Measurements from ENCODE around the gene ZNF135.
A peak's percentile ranks its signal among the peaks of the same experiment; 100 is the strongest.

DNA sequence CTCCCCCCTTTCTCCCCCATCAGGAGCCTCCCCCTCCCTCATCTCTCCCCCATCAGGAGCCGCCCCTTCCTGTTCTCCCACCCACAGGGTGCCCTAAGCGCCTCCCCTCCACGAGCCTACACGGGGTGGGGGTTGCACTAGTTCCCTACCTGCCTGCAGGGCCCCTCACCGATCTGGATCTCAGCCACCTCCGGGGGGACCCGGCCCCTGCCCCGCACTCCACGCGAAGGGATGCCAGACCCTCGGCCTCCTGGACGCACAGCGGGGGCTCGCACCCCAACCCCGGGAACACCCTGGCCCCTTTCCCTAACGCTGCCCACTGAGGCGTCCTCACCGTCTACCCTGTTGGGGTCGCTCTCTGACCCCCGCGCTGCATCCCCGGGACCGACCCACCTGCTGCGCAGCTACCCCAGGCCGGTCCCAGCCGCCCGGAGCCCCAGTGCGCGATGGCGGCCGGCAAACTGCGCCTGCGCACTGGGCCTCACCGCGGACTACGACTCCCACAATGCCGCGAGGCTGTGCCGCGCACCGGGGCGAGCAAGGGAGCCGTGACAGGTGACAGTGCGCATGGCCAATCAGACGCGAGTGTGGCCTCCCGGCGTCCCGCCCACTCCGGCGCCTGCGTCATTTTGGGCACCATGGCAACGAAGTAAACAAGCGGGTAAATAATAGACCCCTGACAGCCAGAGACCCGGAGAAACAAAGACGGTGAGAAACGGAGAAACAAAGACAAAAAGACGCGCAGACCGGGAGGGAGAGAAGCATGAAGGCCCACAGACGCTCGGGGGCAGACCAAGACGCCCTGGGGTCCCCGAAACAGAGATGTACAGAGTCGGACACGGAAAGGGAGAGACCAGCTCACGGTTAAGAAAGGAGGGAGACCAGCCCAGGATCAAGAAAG lies 38.9 kb downstream of the ZNF135 start, which contains the start of gene ZSCAN18:
- TF ChIP-seq TAF1 (IDR thresholded peaks at IDR 0.05; ENCODE audit: low read depth) (0 out of 2 replicates have a peak, but pooled peaks have one; percentile 38), YY1 (IDR thresholded peaks at IDR 0.05; ENCODE audit: low read depth) (peak; percentile 88)

Measured in Ishikawa (cell line).